IPS-15b (cell line): ENCODE measurements around the gene UBE2E2.

Source experiments
- H3K27me3 ChIP-seq: one replicate; pipeline ENCODE4 v1.6.1; 2013; ENCODE audit warnings: low read length; ENCODE audit not compliant: control insufficient read depth, insufficient read depth
- H3K36me3 ChIP-seq: one replicate; pipeline ENCODE4 v1.6.1; 2013; ENCODE audit warnings: low read length; ENCODE audit not compliant: control insufficient read depth, insufficient read depth
- H3K4me1 ChIP-seq: one replicate; pipeline ENCODE4 v1.6.1; 2013; ENCODE audit warnings: mild to moderate bottlenecking, low read length; ENCODE audit not compliant: control insufficient read depth, insufficient read depth
- H3K4me3 ChIP-seq: one replicate; pipeline ENCODE4 v1.5.1; 2013; ENCODE audit warnings: low read depth, low read length
- H3K9ac ChIP-seq: one replicate; pipeline ENCODE4 v1.6.1; 2013; ENCODE audit warnings: low read depth, mild to moderate bottlenecking, low read length
- H3K9me3 ChIP-seq: one replicate; pipeline ENCODE4 v1.6.1; 2013; ENCODE audit warnings: mild to moderate bottlenecking, low read length; ENCODE audit not compliant: control insufficient read depth, insufficient read depth

Gene UBE2E2

GRCh38 chr3:23199649-23200048, 3.5 kb upstream of the UBE2E2 start:
- Histone ChIP-seq H3K27me3 (peaks cover 29% of the 10 kb centered on the region), H3K4me3 (no peak overlapping the region), H3K36me3 (no peaks in the 10 kb centered on the region), H3K9me3 (no peaks in the 10 kb centered on the region), H3K9ac (no peak overlapping the region), H3K4me1 (peaks cover 3% of the 10 kb centered on the region)

GRCh38 chr3:23201154-23201838, 1.8 kb upstream of the UBE2E2 start:
- H3K4me3 ChIP-seq: no peak overlapping the region
- no peaks in the 10 kb centered on the region for H3K9me3 ChIP-seq
- H3K9ac ChIP-seq: no peak overlapping the region
- H3K4me1 ChIP-seq: peaks cover 8% of the 10 kb centered on the region
- H3K27me3 ChIP-seq: peaks cover 27% of the 10 kb centered on the region
- no peaks in the 10 kb centered on the region for H3K36me3 ChIP-seq

- H3K9ac ChIP-seq: no peak overlapping the region
- peaks cover 11% of the 10 kb centered on the region for H3K4me1 ChIP-seq
- H3K4me3 ChIP-seq: peak overlapping the region; percentile 88
- no peaks in the 10 kb centered on the region for H3K36me3 ChIP-seq
- H3K9me3 ChIP-seq: no peaks in the 10 kb centered on the region
- peaks cover 27% of the 10 kb centered on the region for H3K27me3 ChIP-seq
These were observed 765 bp upstream of the UBE2E2 start for GRCh38 chr3:23202203-23202920.

GRCh38 chr3:23203708-23204330, 692 bp downstream of the UBE2E2 start:
- Histone ChIP-seq H3K4me1 (peaks cover 11% of the 10 kb centered on the region), H3K9me3 (no peaks in the 10 kb centered on the region), H3K9ac (peak overlapping the region; percentile 79), H3K36me3 (no peaks in the 10 kb centered on the region), H3K4me3 (peak overlapping the region; percentile 83), H3K27me3 (peaks cover 27% of the 10 kb centered on the region)

- peaks cover 10% of the 10 kb centered on the region for H3K27me3 ChIP-seq
- no peaks in the 10 kb centered on the region for H3K36me3 ChIP-seq
- no peaks in the 10 kb centered on the region for H3K9me3 ChIP-seq
- no peak overlapping the region for H3K4me3 ChIP-seq
- H3K9ac ChIP-seq: no peak overlapping the region
- peaks cover 14% of the 10 kb centered on the region for H3K4me1 ChIP-seq
These were observed 3.2 kb downstream of the UBE2E2 start for GRCh38 chr3:23206366-23206765.

GRCh38 chr3:23209103-23209502, 6.0 kb downstream of the UBE2E2 start:
- peaks cover 15% of the 10 kb centered on the region for H3K4me1 ChIP-seq
- H3K36me3 ChIP-seq: no peaks in the 10 kb centered on the region
- no peaks in the 10 kb centered on the region for H3K27me3 ChIP-seq
- no peak overlapping the region for H3K9ac ChIP-seq
- no peaks in the 10 kb centered on the region for H3K9me3 ChIP-seq
- no peak overlapping the region for H3K4me3 ChIP-seq

GRCh38 chr3:23209747-23210487, 6.8 kb downstream of the UBE2E2 start:
- Histone ChIP-seq H3K9ac (no peak overlapping the region), H3K4me1 (peaks cover 13% of the 10 kb centered on the region), H3K4me3 (no peak overlapping the region), H3K9me3 (no peaks in the 10 kb centered on the region), H3K36me3 (no peaks in the 10 kb centered on the region), H3K27me3 (no peaks in the 10 kb centered on the region)

GRCh38 chr3:23213813-23214212, 10.7 kb downstream of the UBE2E2 start:
- Histone ChIP-seq H3K9ac (no peak overlapping the region), H3K9me3 (no peaks in the 10 kb centered on the region), H3K27me3 (no peaks in the 10 kb centered on the region), H3K36me3 (no peaks in the 10 kb centered on the region), H3K4me1 (peaks cover 6% of the 10 kb centered on the region), H3K4me3 (no peak overlapping the region)

GRCh38 chr3:23217872-23218554, 14.9 kb downstream of the UBE2E2 start:
- Histone ChIP-seq H3K9me3 (no peaks in the 10 kb centered on the region), H3K4me1 (peaks cover 3% of the 10 kb centered on the region), H3K36me3 (no peaks in the 10 kb centered on the region), H3K27me3 (no peaks in the 10 kb centered on the region), H3K4me3 (no peak overlapping the region), H3K9ac (no peak overlapping the region)

GRCh38 chr3:23219117-23219516, 16.0 kb downstream of the UBE2E2 start:
- no peaks in the 10 kb centered on the region for H3K4me1 ChIP-seq

GRCh38 chr3:23219552-23219951, 16.4 kb downstream of the UBE2E2 start:
- Histone ChIP-seq H3K36me3 (no peaks in the 10 kb centered on the region), H3K27me3 (no peaks in the 10 kb centered on the region), H3K9me3 (no peaks in the 10 kb centered on the region), H3K4me1 (no peaks in the 10 kb centered on the region), H3K9ac (no peak overlapping the region), H3K4me3 (no peak overlapping the region)

More at GRCh38 chr3:23219117-23219516, 16.0 kb downstream of the UBE2E2 start:
- H3K27me3 ChIP-seq: no peaks in the 10 kb centered on the region
- no peak overlapping the region for H3K9ac ChIP-seq
- H3K9me3 ChIP-seq: no peaks in the 10 kb centered on the region
- H3K36me3 ChIP-seq: no peaks in the 10 kb centered on the region
- H3K4me3 ChIP-seq: no peak overlapping the region
